Measurements from ENCODE around the gene TMEM175.

TMEM175 gene

GRCh38 chr4:1003271-1004070 lies 71.2 kb downstream of the TMEM175 start:
- DNase-seq (ENCODE audit: low read depth) = no peak

GRCh38 chr4:1004071-1004418 lies 71.8 kb downstream of the TMEM175 start:
- DNase-seq (ENCODE audit: low read depth) = no peak

GRCh38 chr4:1004557-1005485 lies 72.6 kb downstream of the TMEM175 start:
- DNase-seq (ENCODE audit: low read depth) = no peak

- DNase-seq (ENCODE audit: low read depth) = no peak
Observed at GRCh38 chr4:1006856-1007255, 74.6 kb downstream of the TMEM175 start.
